A549 (cell line): ENCODE results near the gene FRY. TPM values are rescaled to one million over a fixed set of nuclear protein-coding genes. Genes with fewer than 3 reads are reported as not detected.
"Not testable (repeated sequence)": the region's sequence is repeated elsewhere in the genome, so short reads cannot be mapped to it uniquely, and the experiment has no call there.

Experiments
- ATAC-seq, 2 experiments: fragments of 200-7000 bp in 1 of 2; fragments of >200 bp in 1 of 2; cut with Nextera tagmentation in 1 of 2; cut with Tn5 transposase in 1 of 2; 3 replicates each; pipeline versions ENCODE4 v1.8.0 to v1.9.1; 2018 to 2020; ENCODE audit warnings: mild to moderate bottlenecking in 1 of 2, moderate library complexity in 1 of 2
- CTCF ChIA-PET: fragments of 300-600 bp; sonication (Branson Sonifier 250); formaldehyde crosslinking; extraction: SDS; loops from one replicate; lab custom pipeline; 2021; ENCODE audit warnings: antibody characterized with exemption, inconsistent platforms; lab: Yijun Ruan, JAX
- POLR2A ChIA-PET: fragments of 350-600 bp; formaldehyde crosslinking; extraction: SDS; loops from one replicate; lab custom pipeline; 2021; ENCODE audit warnings: antibody characterized with exemption, inconsistent platforms; lab: Yijun Ruan, JAX
- DNase-seq, 2 experiments: peaks; one replicate each; pipeline versions ENCODE4 v3.0.0 to v3.0.0-alpha.2; 2011 to 2016; ENCODE audit warnings: low read depth in 1 of 2, low spot score in 1 of 2
- FAIRE-seq: peaks from 2 replicates; lab custom pipeline; 2011; peaks lifted over from hg19 to GRCh38; lab: Jason Lieb, UNC
- H3K27ac ChIP-seq, 2 experiments: fragments of >200 bp; sonication (Bioruptor Twin); formaldehyde crosslinking; 3 replicates each; pipeline ENCODE4 v1.5.1; 2016 to 2017
- H3K4me1 ChIP-seq: fragments of >200 bp; sonication (Bioruptor Twin); formaldehyde crosslinking; 3 replicates; pipeline ENCODE4 v1.6.1; 2016
- H3K4me2 ChIP-seq: fragments of >200 bp; sonication (Bioruptor Twin); formaldehyde crosslinking; 3 replicates; pipeline ENCODE4 v1.6.1; 2016
- H3K4me3 ChIP-seq: fragments of >200 bp; sonication (Bioruptor Twin); formaldehyde crosslinking; 3 replicates; pipeline ENCODE4 v1.5.1; 2016
- H3K9me3 ChIP-seq: fragments of >200 bp; sonication (Bioruptor Twin); formaldehyde crosslinking; 3 replicates; pipeline ENCODE4 v1.6.1; 2016
- CHD4 ChIP-seq: fragments of 200-600 bp; sonication (generic); IDR thresholded peaks from 2 replicates; pipeline ENCODE4 v1.6.1; 2016; ENCODE audit warnings: antibody characterized with exemption, mild to moderate bottlenecking, borderline replicate concordance
- EHMT2 ChIP-seq: fragments of 200-600 bp; sonication (generic); IDR thresholded peaks from 2 replicates; pipeline ENCODE4 v1.6.1; 2016; ENCODE audit warnings: antibody characterized with exemption, low read depth, mild to moderate bottlenecking, moderate library complexity
- FOSB ChIP-seq: fragments of 250-450 bp; sonication (Bioruptor Pico); IDR thresholded peaks from 2 replicates; pipeline ENCODE4 v1.5.0; 2020; ENCODE audit warnings: mild to moderate bottlenecking, moderate library complexity
- HEYL ChIP-seq: fragments of 250-450 bp; sonication (Bioruptor Pico); IDR thresholded peaks from 2 replicates; pipeline ENCODE4 v1.8.0; 2021; ENCODE audit warnings: mild to moderate bottlenecking, moderate library complexity
- HOXA7 ChIP-seq: fragments of 250-450 bp; sonication (Bioruptor Pico); IDR thresholded peaks from 2 replicates; pipeline ENCODE4 v1.5.0; 2020; ENCODE audit warnings: mild to moderate bottlenecking, moderate library complexity
- HOXB13 ChIP-seq: fragments of 250-450 bp; sonication (Bioruptor Pico); IDR thresholded peaks from 2 replicates; pipeline ENCODE4 v1.5.0; 2020; ENCODE audit warnings: low read depth, mild to moderate bottlenecking, moderate library complexity
- JUN ChIP-seq, 2 experiments: fragments of >200 bp; sonication (Bioruptor Twin); formaldehyde crosslinking; IDR thresholded peaks; 2 replicates in 1 of 2; 3 replicates in 1 of 2; pipeline ENCODE4 v1.6.1; 2016 to 2017
- MAFK ChIP-seq: fragments of 450-650 bp; IDR thresholded peaks from 2 replicates; pipeline ENCODE4 v1.6.1; 2014; ENCODE audit not compliant: partially characterized antibody
- MAZ ChIP-seq: fragments of 150-350 bp; IDR thresholded peaks from 2 replicates; pipeline ENCODE4 v1.6.1; 2014; ENCODE audit warnings: antibody characterized with exemption, low read depth, low read length, borderline replicate concordance
- NR3C1 ChIP-seq: fragments of >200 bp; sonication (Bioruptor Twin); formaldehyde crosslinking; IDR thresholded peaks from 3 replicates; pipeline ENCODE4 v1.6.1; 2017
- POLR2A ChIP-seq: IDR thresholded peaks from 2 replicates; pipeline ENCODE4 v1.6.1; 2012; ENCODE audit warnings: mild to moderate bottlenecking, low read length
- RNF2 ChIP-seq: fragments of 200-600 bp; sonication (generic); IDR thresholded peaks from 2 replicates; pipeline ENCODE4 v1.6.1; 2016; ENCODE audit warnings: low read depth, mild to moderate bottlenecking, antibody characterized with exemption, moderate library complexity, borderline replicate concordance
- SMC3 ChIP-seq: fragments of >200 bp; sonication (Bioruptor Twin); formaldehyde crosslinking; IDR thresholded peaks from 3 replicates; pipeline ENCODE4 v1.6.1; 2018; ENCODE audit warnings: inconsistent platforms
- SREBF2 ChIP-seq: fragments of 450-650 bp; IDR thresholded peaks from 2 replicates; pipeline ENCODE4 v1.6.1; 2014; ENCODE audit warnings: mild to moderate bottlenecking, moderate library complexity
- ZFP36 ChIP-seq: fragments of 450-650 bp; IDR thresholded peaks from 2 replicates; pipeline ENCODE4 v1.6.1; 2014; ENCODE audit warnings: borderline replicate concordance; ENCODE audit not compliant: partially characterized antibody
- ZNF302 ChIP-seq: fragments of 250-450 bp; sonication (Bioruptor Pico); IDR thresholded peaks from 2 replicates; pipeline ENCODE4 v1.9.0; 2021; ENCODE audit warnings: inconsistent platforms, mild to moderate bottlenecking, moderate library complexity
- ZSCAN20 ChIP-seq: fragments of 250-450 bp; sonication (Bioruptor Pico); IDR thresholded peaks from 2 replicates; pipeline ENCODE4 v1.8.0; 2022; ENCODE audit warnings: mild to moderate bottlenecking, moderate library complexity
- WGBS: methylation state at CpG from one replicate; pipeline ENCODE4 v1.1.6; 2017; ENCODE audit errors: missing lambda C conversion rate; 5-methylcytosine and 5-hydroxymethylcytosine counted together
- polyA plus RNA-seq, 4 experiments: library from polyadenylated mRNA; depleted of rRNA in 3 of 4; stranded (reverse); fragments of >200 nt; fragmentation: RNase III in 1 of 4; extraction: RNeasy Plus Mini Kit Qiagen cat#74134 plus additional on column Dnase treatment in 1 of 4; gene quantifications; 2 replicates in 3 of 4; 3 replicates in 1 of 4; pipeline ENCODE4 v1.2.3, GENCODE V29; 2011 to 2017
- TF ChIP-seq, protein P1 (sequence below): fragments of >200 bp; sonication (Bioruptor Twin); formaldehyde crosslinking; IDR thresholded peaks from 3 replicates; pipeline ENCODE4 v1.6.1; 2016
- TF ChIP-seq, protein P2 (sequence below): IDR thresholded peaks from 2 replicates; pipeline ENCODE4 v1.6.1; 2012
- TF ChIP-seq, protein P3 (sequence below): fragments of 250-450 bp; sonication (Bioruptor Pico); IDR thresholded peaks from 2 replicates; pipeline ENCODE4 v1.5.0; 2021; ENCODE audit warnings: mild to moderate bottlenecking, moderate library complexity, borderline replicate concordance
- TF ChIP-seq, protein P4 (sequence below): fragments of 450-650 bp; IDR thresholded peaks from 2 replicates; pipeline ENCODE4 v1.6.1; 2014; ENCODE audit warnings: antibody characterized with exemption

Gene FRY
- polyA plus RNA-seq, 2 of the 4 experiments (the other 2 are of a cell fraction), result 0.08 to 0.26 TPM

DNA sequence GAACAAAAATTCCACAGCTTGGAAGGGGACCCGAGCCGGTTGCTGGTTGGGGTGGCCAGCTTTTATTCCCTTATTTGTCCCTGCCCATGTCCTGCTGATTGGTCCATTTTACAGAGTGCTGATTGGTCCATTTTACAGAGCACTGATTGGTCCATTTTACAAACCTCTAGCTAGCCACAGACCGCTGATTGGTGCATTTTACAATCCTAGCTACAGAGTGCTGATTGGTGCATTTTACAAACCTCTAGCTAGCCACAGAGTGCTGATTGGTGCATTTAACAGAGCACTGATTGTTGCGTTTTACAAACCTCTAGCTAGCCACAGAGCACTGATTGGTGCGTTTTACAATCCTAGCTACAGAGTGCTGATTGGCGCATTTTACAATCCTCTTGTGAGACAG, 37.2 kb upstream of the FRY start:
- CTCF ChIA-PET, result interaction anchor here (1.5 kb wide), 1 partner anchor 19 kb away, joined by 3 read pairs; no protein-coding TSS in a partner anchor
- POLR2A ChIA-PET, H3K4me2 ChIP-seq, H3K4me1 ChIP-seq, FAIRE-seq, H3K4me3 ChIP-seq, DNase-seq, H3K9me3 ChIP-seq, H3K27ac ChIP-seq, ATAC-seq: not testable (repeated sequence)
- TF ChIP-seq MAFK, result peak; percentile 18
- WGBS, result 81% methylated on average over 6 of the region's 6 CpGs

DNA sequence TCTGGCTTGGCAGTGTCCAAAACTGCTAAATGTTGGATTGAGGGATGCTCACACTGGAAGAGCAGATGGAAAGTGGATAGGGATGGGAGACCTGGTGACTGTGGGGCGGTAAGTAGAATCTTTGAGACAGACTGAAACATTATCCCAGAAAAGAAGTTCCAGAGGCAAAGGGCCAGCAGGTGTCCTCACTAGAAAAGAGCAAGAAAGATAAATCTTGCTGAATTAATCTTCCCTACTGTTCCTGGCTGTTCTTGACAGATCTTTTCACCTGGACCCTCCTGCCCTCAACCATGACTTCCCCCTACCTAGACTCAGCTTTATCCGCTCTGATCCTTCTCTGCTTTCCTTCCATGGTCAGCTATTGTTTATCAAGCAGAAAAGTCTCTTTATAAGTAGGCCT, 35.0 kb upstream of the FRY start:
- POLR2A ChIA-PET, result no interaction called here
- no peaks in the 10 kb centered on the region for H3K9me3 ChIP-seq
- TF ChIP-seq ZNF302 (CRISPR knock-in tag) (no peak), NR3C1 (no peak), ZFP36 (no peak), FOSB (CRISPR knock-in tag) (no peak), HEYL (no peak), MAFK (no peak), POLR2A (no peak), SMC3 (no peak)
- TF ChIP-seq, protein P1, sequence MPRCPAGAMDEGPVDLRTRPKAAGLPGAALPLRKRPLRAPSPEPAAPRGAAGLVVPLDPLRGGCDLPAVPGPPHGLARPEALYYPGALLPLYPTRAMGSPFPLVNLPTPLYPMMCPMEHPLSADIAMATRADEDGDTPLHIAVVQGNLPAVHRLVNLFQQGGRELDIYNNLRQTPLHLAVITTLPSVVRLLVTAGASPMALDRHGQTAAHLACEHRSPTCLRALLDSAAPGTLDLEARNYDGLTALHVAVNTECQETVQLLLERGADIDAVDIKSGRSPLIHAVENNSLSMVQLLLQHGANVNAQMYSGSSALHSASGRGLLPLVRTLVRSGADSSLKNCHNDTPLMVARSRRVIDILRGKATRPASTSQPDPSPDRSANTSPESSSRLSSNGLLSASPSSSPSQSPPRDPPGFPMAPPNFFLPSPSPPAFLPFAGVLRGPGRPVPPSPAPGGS, result no peak
- TF ChIP-seq, protein P2, sequence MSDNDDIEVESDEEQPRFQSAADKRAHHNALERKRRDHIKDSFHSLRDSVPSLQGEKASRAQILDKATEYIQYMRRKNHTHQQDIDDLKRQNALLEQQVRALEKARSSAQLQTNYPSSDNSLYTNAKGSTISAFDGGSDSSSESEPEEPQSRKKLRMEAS, result no peak
- TF ChIP-seq, all 56 proteins: peak for 0
- CTCF ChIA-PET, result no interaction called here
- DNase-seq (no peak), ATAC-seq (no peak), FAIRE-seq (no peak)
- Histone ChIP-seq H3K4me3 (no peak overlapping the region), H3K4me2 (no peak overlapping the region), H3K4me1 (no peaks in the 10 kb centered on the region), H3K27ac (no peak overlapping the region)
- 38% methylated on average over 2 of the region's 2 CpGs for WGBS

DNA sequence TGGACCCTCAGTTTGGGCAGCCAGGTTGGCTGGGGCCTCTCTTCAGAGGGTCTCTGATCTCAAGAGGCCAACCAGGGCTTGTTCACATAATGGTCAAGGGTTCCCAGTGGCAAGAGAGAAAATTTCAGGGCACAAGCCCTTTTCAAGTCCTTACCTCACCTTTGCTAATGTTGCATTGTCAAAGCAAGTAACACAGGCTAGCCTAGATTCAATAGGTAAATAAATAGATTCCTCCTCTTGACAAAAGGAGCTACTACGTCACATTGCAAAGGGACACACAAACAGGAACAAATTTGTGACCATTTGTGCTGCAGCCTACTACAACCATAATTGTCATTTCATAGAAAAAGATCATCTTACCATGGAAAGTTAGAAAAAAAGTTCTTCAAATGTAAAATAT, 33.9 kb upstream of the FRY start:
- Histone ChIP-seq H3K9me3 (no peaks in the 10 kb centered on the region), H3K4me1 (no peaks in the 10 kb centered on the region), H3K4me3 (no peak overlapping the region), H3K27ac (no peak overlapping the region), H3K4me2 (no peak overlapping the region)
- WGBS, result 64% methylated on average over 1 of the region's 1 CpG
- ChIA-PET POLR2A (no interaction called here), CTCF (no interaction called here)
- no peak for FAIRE-seq
- no peak for DNase-seq
- no peak for ATAC-seq
- TF ChIP-seq HOXB13 (no peak), EHMT2 (no peak), RNF2 (no peak), JUN (IDR thresholded peaks at IDR 0.05) (no peak), HOXA7 (CRISPR knock-in tag) (no peak), SMC3 (no peak), MAZ (no peak), CHD4 (no peak), MAFK (no peak), ZSCAN20 (CRISPR knock-in tag) (no peak), SREBF2 (no peak)
- TF ChIP-seq, protein P3, sequence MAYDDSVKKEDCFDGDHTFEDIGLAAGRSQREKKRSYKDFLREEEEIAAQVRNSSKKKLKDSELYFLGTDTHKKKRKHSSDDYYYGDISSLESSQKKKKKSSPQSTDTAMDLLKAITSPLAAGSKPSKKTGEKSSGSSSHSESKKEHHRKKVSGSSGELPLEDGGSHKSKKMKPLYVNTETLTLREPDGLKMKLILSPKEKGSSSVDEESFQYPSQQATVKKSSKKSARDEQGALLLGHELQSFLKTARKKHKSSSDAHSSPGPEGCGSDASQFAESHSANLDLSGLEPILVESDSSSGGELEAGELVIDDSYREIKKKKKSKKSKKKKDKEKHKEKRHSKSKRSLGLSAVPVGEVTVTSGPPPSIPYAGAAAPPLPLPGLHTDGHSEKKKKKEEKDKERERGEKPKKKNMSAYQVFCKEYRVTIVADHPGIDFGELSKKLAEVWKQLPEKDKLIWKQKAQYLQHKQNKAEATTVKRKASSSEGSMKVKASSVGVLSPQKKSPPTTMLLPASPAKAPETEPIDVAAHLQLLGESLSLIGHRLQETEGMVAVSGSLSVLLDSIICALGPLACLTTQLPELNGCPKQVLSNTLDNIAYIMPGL (CRISPR knock-in tag), result no peak
- TF ChIP-seq, protein P4, sequence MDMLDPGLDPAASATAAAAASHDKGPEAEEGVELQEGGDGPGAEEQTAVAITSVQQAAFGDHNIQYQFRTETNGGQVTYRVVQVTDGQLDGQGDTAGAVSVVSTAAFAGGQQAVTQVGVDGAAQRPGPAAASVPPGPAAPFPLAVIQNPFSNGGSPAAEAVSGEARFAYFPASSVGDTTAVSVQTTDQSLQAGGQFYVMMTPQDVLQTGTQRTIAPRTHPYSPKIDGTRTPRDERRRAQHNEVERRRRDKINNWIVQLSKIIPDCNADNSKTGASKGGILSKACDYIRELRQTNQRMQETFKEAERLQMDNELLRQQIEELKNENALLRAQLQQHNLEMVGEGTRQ, result no peak
- TF ChIP-seq, protein P1, result no peak
